GM20000 (cell line): Measurements from ENCODE around the gene SAPCD2.
A peak's percentile ranks its signal among the peaks of the same experiment; 100 is the strongest.

Experiments used
- DNase-seq: peaks from one replicate; pipeline ENCODE4 v3.0.0; 2012; ENCODE audit warnings: low spot score
- TF ChIP-seq, protein P1 (sequence below): IDR thresholded peaks from 2 replicates; pipeline ENCODE4 v1.5.1; 2012; ENCODE audit warnings: mild to moderate bottlenecking, control low read depth; ENCODE audit errors: extremely low read depth, missing control alignments

Gene SAPCD2

DNA sequence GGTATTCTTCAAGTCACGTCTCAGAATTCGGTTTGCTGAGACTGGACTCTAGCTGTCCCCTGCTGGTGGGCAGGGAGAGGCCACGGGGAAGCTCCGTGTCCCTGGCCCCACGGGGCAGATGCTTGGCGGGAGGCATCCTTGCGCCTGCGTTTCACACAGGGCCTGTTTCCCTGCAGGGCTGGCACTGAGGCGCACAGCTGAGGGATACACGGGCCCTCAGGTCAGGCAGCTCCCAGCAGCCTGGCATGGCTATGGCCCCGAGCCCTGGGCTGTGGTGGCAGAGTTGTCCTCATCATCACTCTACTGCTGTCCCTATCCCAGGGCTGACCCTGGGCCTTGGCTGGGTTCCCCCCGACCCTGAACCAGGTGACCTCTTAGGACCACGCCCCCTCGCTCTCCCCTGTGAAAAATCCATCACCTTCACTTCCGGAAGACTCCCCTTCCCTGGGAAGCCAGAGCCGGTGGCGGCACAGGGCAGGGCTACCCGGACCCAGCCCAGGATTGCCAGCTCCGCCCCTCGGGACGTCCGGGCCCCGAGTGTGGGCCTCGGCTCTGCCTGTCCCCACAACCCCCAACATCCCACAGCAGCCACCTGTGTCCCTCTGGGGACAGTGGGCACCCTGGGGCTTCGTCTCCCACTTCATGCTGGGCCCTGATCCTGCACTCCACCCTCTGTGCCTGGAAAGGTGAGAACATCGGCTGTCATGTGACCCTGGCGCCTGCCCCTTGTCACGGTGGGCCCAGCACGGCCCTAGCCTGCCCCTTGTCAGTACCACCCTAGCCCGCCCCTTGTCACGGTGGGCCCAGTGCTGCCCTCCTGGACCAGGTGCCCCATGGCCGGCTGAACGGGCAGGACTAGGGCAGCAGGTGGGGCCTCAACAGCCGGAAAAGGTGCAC, 39.1 kb upstream of the SAPCD2 start:
- TF ChIP-seq, protein P1, sequence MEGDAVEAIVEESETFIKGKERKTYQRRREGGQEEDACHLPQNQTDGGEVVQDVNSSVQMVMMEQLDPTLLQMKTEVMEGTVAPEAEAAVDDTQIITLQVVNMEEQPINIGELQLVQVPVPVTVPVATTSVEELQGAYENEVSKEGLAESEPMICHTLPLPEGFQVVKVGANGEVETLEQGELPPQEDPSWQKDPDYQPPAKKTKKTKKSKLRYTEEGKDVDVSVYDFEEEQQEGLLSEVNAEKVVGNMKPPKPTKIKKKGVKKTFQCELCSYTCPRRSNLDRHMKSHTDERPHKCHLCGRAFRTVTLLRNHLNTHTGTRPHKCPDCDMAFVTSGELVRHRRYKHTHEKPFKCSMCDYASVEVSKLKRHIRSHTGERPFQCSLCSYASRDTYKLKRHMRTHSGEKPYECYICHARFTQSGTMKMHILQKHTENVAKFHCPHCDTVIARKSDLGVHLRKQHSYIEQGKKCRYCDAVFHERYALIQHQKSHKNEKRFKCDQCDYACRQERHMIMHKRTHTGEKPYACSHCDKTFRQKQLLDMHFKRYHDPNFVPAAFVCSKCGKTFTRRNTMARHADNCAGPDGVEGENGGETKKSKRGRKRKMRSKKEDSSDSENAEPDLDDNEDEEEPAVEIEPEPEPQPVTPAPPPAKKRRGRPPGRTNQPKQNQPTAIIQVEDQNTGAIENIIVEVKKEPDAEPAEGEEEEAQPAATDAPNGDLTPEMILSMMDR: no peak
- no peak for DNase-seq

DNA sequence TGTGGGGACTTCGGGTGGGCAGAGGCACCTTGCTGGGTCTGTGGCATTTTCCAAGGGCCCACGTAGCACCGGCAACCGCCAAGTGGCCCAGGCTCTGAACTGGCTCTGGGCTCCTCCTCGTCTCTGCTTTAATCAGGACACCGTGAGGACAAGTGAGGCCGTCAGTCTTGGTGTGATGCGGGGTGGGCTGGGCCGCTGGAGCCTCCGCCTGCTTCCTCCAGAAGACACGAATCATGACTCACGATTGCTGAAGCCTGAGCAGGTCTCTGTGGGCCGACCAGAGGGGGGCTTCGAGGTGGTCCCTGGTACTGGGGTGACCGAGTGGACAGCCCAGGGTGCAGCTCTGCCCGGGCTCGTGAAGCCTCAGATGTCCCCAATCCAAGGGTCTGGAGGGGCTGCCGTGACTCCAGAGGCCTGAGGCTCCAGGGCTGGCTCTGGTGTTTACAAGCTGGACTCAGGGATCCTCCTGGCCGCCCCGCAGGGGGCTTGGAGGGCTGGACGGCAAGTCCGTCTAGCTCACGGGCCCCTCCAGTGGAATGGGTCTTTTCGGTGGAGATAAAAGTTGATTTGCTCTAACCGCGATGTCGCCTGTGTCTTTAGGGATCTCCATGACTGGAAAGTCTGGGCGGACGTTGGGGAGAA, 38.4 kb upstream of the SAPCD2 start:
- TF ChIP-seq, protein P1: no peak
- no peak for DNase-seq

DNA sequence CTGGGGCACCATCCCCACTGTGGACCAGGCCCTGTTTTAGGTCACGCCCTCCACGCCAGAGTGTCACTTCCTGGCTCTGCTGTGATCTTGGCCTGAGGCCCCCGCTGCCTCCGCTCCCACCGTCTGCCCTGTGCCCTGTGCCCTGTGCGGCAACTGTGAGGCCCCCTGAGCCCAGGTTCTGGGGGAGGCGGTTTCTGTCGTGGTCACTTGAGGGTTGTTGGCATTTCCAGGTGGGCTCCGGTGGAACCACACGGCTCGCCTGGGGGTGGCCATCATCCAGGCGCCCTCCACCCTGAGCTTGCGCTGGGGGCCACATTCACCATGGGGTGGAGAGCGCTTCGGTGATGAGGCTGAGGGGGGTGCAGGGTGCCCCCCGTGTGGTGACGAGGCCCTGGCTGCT, 37.6 kb upstream of the SAPCD2 start:
- peak; percentile 28 for DNase-seq

DNA sequence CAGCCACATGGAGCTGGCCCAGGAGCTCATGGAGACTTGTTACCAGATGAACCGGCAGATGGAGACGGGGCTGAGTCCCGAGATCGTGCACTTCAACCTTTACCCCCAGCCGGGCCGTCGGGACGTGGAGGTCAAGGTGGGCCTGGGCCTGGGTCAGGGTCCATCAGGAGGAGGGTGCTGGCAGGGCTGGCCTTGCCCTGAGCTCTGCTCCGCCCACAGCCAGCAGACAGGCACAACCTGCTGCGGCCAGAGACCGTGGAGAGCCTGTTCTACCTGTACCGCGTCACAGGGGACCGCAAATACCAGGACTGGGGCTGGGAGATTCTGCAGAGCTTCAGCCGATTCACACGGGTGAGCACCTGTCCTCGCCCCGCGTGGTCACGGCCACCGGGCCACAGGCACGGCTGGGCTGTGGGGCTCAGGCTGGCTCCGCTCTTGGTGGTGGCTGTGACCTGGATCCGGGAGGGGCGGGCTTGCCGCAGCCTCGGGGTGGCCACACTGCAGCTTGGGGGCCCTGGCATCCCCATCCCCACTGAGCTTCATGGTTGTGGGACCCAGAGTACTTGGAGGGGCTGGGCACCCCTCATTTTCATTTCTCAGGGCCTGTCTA, 37.1 kb upstream of the SAPCD2 start:
- DNase-seq: no peak
- TF ChIP-seq, protein P1: no peak

More for the DNA sequence above, 37.6 kb upstream of the SAPCD2 start:
- TF ChIP-seq, protein P1: no peak

DNA sequence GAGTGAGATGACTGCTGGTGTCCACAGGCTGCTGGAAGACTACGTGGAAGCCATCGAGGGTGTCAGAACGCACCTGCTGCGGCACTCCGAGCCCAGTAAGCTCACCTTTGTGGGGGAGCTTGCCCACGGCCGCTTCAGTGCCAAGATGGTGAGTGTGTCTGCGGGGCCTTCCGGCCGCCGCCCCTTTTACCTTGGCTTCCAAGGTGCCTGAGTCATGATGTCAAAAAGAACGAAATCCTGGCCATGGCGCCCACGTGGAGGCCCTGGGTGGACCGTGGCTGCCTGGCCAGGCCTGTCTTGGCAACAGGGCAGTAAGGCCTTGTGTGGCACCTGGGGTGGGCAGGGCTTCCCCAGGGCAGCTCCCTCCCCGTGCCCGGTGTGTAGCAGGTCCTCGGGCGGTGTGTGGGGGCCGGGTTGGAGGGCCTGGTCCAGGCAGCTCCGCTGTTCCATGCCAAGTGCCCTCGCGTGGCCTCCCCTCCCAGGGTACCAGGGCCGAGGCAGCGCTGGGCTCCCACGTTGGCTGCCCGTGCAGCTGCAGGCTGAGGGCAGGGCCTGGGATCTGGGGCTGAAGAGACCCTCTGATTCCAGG, 36.4 kb upstream of the SAPCD2 start:
- no peak for DNase-seq
- TF ChIP-seq, protein P1: no peak

DNA sequence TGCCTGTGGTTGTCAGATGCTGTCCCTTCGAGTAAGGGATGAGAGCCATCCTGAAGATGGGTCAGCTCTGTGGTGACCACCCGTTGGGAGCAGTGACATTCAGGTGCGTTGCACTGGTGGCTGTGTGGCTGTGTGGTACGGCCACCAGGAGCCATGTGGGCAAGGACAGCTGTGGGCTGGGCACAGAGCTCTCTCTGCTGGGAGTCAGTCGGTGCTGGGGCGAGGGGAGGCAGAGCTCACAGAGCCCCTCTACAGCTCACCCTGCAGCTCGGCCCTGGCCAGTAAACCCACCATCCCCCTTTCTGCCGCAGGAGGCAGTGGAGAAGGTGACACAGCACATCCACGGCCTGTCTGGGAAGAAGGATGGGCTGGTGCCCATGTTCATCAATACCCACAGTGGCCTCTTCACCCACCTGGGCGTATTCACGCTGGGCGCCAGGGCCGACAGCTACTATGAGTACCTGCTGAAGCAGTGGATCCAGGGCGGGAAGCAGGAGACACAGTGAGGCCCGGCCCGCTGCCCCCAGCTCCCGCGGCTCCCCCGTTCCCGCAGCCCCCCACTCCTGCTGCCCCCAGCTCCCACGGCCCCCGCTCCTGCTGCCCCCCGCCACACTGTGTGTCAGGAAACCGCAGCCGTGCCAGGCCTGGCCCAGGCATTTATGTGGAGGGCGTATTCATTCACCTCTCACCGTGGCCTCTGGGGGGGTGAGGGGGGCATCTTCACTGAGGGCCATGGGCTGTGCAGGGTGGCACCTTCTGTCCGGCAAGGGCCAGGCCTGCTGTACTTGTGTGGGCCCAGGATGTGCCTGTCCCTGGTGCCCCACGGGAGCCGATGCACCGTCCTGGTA, 35.7 kb upstream of the SAPCD2 start:
- TF ChIP-seq, protein P1: no peak
- DNase-seq: no peak
